Muscle of leg (tissue), 11 donors: ENCODE measurements around the gene PANX2. TPM values are rescaled to one million over a fixed set of nuclear protein-coding genes. Genes with fewer than 3 reads are reported as not detected.

Source experiments
- DNase-seq: peaks from one replicate; pipeline ENCODE4 v3.0.0; 2013
- H3K27ac ChIP-seq: one replicate; pipeline ENCODE4 v1.5.1; 2013; ENCODE audit warnings: mild to moderate bottlenecking, low read length, control low read depth
- H3K27me3 ChIP-seq: one replicate; pipeline ENCODE4 v1.6.1; 2013; ENCODE audit warnings: low read length; ENCODE audit not compliant: control insufficient read depth, insufficient read depth
- H3K36me3 ChIP-seq: one replicate; pipeline ENCODE4 v1.6.1; 2013; ENCODE audit warnings: low read length; ENCODE audit not compliant: control insufficient read depth, insufficient read depth
- H3K4me1 ChIP-seq: one replicate; pipeline ENCODE4 v1.6.1; 2013; ENCODE audit warnings: low read length; ENCODE audit not compliant: control insufficient read depth, insufficient read depth
- H3K4me3 ChIP-seq: one replicate; pipeline ENCODE4 v1.5.1; 2013; ENCODE audit warnings: low read length, control low read depth
- H3K9me3 ChIP-seq: replicated peaks from 2 replicates; pipeline ENCODE4 v1.6.1; 2013; ENCODE audit warnings: low read depth, low read length; ENCODE audit not compliant: control insufficient read depth
- WGBS: methylation state at CpG from one replicate; pipeline ENCODE4 v1.1.5; 2013; ENCODE audit warnings: missing lambda C conversion rate; ENCODE audit not compliant: insufficient coverage; 5-methylcytosine and 5-hydroxymethylcytosine counted together
- polyA plus RNA-seq, 8 donors: library from polyadenylated mRNA; unstranded; fragments of 120-200 nt; gene quantifications; one replicate each; pipeline versions ENCODE4 v1.2.1 to v1.2.3, GENCODE V29; 2013; ENCODE audit warnings: inconsistent platforms in 1 of 8, low replicate concordance in 1 of 8; ENCODE audit not compliant: insufficient read length in 8 of 8, insufficient read depth in 1 of 8
- total RNA-seq: library from RNA; stranded (reverse); fragments of 120-200 nt; gene quantifications from one replicate; pipeline ENCODE4 v1.2.4, GENCODE V29; 2013

The PANX2 gene
- total and polyA plus RNA-seq, 9 donors, result 0.04 to 0.19 (median 0.15) TPM

DNA sequence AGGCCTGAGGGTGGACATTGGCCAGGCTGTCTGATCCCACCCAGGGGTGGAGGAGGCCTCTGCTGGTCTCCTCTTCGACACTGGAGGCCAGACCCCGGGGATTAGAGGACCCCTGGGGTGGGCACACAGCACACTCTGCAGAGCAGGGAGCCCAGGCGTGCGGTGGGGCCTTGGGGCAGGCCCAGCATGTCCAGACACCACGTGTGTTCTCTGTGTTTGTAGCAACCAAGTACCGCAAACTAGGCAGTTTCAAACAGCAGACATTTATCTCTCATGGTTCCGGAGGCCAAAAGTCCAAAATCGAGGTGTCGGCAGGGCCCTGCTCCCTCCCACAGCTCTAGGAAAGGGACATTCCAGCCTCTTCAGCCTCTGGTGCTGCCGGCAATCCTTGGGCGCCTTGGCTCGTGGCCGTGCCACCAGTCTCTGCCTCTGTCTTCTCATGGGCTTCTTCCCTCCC lies 1.5 kb downstream of the PANX2 start:
- Histone ChIP-seq H3K27ac (no peak overlapping the region), H3K4me1 (no peaks in the 10 kb centered on the region), H3K9me3 (no peaks in the 10 kb centered on the region), H3K4me3 (no peak overlapping the region), H3K36me3 (no peaks in the 10 kb centered on the region), H3K27me3 (peaks cover 55% of the 10 kb centered on the region)
- DNase-seq, result no peak
- WGBS, result 67% methylated on average over 11 of the region's 13 CpGs

DNA sequence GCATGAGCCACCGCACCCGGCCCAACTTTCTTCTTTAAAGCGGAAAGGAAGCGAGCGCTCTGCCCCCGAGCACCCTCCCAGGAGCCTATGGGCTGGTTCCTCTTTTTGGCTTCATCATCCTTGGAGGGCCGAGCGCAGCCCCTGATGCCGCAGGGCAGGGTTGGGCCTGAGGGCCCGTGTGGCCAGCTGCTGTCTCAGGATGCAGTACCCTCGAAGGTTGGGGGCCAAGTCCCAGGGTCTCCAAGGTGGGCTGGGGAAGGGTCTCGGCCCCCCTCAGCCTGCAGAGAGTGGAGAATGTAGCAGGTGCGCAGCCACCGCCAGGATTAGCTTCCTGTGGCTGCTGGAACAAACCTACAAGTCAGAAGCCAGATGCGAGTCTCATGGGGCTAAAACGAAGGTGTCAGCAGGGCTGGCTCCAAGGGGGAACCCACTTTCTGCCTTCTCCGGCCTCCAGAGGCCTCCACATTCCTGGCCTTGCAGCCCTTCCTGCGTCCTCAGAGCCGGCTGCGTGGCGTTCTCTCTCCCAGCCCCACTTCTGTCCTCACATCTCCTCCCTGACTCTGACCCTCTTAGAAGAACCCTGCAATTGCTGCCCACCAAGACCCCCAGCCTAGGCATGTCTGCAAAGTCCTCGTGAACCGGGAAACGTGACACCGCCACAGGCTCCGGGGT lies 2.9 kb downstream of the PANX2 start:
- DNase-seq, result no peak
- no peaks in the 10 kb centered on the region for H3K9me3 ChIP-seq
- H3K27ac ChIP-seq, result no peak overlapping the region
- H3K36me3 ChIP-seq, result no peaks in the 10 kb centered on the region
- WGBS, result 66% methylated on average over 26 of the region's 26 CpGs
- peaks cover 56% of the 10 kb centered on the region for H3K27me3 ChIP-seq
- no peaks in the 10 kb centered on the region for H3K4me1 ChIP-seq
- H3K4me3 ChIP-seq, result no peak overlapping the region

DNA sequence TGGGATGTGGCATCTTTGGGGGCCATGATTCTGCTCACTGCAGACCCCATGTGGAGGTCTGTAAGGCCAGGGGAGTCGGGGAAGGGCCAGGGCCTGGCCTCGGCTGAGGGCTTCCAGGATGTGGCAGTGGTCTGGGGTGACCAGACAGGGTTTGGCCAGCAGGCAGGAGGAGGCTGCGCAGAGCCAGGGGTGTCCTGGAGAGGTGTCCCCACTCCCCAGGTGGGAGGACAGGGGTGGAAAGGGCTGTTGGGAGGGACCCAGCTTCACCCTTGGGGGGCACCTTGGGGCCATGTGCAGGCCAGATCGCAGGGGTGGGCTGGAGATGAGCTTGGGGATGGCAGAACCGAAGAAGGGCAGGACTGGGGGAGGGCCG lies 3.4 kb downstream of the PANX2 start:
- H3K9me3 ChIP-seq, result no peaks in the 10 kb centered on the region
- H3K27me3 ChIP-seq, result peaks cover 58% of the 10 kb centered on the region
- no peaks in the 10 kb centered on the region for H3K4me1 ChIP-seq
- WGBS, result 82% methylated on average over 6 of the region's 6 CpGs
- H3K27ac ChIP-seq, result no peak overlapping the region
- no peak for DNase-seq
- no peak overlapping the region for H3K4me3 ChIP-seq
- no peaks in the 10 kb centered on the region for H3K36me3 ChIP-seq

DNA sequence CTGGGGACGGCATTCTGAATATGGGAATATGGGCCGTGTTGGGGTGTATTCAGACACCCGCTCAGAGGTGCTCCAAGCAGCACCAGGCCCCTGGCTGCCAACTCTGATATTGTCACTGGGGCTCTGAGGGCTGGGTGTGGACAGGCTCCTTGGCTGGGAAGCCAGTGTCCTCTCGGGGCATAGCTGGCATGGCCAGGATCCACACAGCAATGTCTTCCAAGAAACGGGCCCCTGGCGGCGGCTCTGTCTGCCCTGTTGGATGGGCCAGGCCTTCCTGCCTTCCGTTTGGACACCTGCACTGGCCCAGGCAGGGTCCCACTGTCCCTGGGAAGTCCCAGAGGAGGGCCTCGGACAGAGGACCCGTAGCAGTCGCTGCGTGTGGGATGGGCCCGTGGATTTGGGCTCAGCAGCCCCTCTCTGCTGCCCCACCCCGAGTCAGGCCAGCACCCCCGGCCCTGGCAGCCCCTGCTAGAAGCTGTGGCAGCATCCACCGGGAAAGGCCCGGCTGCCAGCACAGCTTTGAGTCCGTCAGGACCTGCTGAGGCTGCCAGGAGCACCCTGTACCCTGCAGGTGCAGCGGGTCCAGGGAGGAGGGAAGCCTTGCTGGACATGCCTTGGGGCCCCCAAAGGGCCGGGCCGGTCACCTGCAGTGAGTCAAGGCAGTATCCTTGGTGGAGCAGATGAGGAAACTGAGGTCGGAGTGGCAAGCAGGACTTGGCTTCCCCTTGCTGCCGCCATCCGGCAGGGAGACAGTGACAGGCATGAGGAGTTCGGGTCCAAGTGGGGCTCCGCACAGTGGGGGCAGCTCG lies 4.1 kb downstream of the PANX2 start:
- DNase-seq, result no peak

DNA sequence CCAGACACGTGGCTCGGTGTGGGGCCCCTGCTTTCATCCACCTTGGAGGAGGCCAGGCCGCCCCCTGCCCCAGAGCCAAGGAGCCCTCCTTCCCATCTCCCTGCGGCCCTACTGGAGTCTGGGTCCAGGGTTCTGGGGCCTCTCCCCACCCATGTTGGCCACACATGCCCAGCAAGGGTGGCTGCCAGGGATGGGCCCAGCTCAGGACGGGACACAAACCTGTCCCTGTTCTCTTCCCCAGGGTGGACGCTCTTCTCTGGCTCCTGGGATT lies 4.6 kb downstream of the PANX2 start:
- H3K36me3 ChIP-seq, result no peaks in the 10 kb centered on the region
- H3K9me3 ChIP-seq, result no peaks in the 10 kb centered on the region
- H3K27me3 ChIP-seq, result peaks cover 48% of the 10 kb centered on the region
- no peak overlapping the region for H3K4me3 ChIP-seq
- DNase-seq, result no peak
- no peak overlapping the region for H3K27ac ChIP-seq
- WGBS, result 33% methylated on average over 2 of the region's 6 CpGs
- H3K4me1 ChIP-seq, result no peaks in the 10 kb centered on the region

More for the DNA sequence above, 4.1 kb downstream of the PANX2 start:
- H3K9me3 ChIP-seq, result no peaks in the 10 kb centered on the region
- 85% methylated on average over 27 of the region's 27 CpGs for WGBS
- H3K4me3 ChIP-seq, result no peak overlapping the region
- no peak overlapping the region for H3K27ac ChIP-seq
- no peaks in the 10 kb centered on the region for H3K36me3 ChIP-seq
- H3K4me1 ChIP-seq, result no peaks in the 10 kb centered on the region
- H3K27me3 ChIP-seq, result peaks cover 51% of the 10 kb centered on the region

DNA sequence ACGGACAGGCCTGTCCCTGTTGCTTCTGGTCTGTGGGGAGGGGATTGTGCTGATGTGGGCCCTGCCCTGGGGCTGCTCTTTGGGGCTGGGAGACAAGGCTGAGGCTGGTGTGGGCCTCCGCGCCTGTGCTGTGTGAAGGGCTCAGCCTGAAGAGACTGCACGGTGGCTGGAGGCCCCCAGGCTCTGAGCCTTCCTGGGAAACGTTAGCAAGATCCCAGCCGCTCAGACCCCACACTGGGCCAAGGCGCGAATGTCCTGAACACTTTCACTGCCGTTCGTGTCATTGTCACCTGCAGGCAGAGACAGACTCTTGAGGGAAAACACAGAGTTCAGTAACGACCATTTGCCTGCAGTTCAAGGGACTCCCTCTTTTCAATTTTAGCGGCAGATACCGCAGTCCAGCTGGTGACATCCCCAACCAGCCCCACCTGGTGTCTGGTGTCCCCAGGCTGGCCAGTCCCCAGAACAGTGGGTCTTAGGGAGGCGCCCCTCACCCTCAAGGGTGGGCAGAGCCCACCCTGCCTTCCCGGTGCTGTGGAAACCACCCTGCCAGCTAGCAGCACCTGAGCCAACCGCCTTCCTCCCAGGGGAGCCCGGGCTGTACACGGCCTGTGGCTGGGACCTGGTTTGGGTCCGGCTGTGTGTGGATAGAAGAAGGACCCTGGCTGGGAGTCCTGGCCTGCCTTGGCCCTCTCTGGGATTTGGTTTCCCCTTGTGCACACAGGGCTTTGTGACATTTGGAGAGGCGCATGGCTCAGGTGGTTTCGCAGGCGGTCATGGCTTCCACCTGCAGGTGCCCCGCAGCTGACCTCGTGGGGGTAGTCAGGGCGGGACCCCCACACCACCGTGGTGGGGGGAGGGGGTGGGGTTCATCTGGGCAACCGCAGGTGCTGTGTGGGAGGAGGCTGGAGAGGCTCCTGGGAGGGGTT lies 5.7 kb downstream of the PANX2 start:
- no peaks in the 10 kb centered on the region for H3K4me1 ChIP-seq
- H3K27ac ChIP-seq, result no peak overlapping the region
- no peaks in the 10 kb centered on the region for H3K36me3 ChIP-seq
- H3K27me3 ChIP-seq, result peaks cover 41% of the 10 kb centered on the region
- no peaks in the 10 kb centered on the region for H3K9me3 ChIP-seq
- DNase-seq, result no peak
- WGBS, result 67% methylated on average over 22 of the region's 27 CpGs
- H3K4me3 ChIP-seq, result no peak overlapping the region

DNA sequence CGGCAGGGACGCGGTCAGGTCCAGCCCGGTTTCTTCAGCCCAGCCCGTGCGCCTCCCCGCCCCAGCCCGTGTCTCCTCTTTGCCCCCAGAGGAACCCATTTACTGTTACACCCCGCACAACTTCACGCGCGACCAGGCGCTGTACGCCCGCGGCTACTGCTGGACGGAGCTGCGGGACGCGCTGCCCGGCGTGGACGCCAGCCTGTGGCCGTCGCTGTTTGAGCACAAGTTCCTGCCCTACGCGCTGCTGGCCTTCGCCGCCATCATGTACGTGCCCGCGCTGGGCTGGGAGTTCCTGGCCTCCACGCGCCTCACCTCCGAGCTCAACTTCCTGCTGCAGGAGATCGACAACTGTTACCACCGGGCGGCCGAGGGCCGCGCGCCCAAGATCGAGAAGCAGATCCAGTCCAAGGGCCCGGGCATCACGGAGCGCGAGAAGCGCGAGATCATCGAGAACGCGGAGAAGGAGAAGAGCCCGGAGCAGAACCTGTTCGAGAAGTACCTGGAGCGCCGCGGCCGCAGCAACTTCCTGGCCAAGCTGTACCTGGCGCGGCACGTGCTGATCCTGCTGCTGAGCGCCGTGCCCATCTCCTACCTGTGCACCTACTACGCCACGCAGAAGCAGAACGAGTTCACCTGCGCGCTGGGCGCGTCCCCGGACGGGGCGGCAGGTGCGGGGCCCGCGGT lies 6.5 kb downstream of the PANX2 start:
- DNase-seq, result no peak
- Histone ChIP-seq H3K4me3 (no peak overlapping the region), H3K4me1 (no peaks in the 10 kb centered on the region), H3K9me3 (no peaks in the 10 kb centered on the region), H3K27ac (no peak overlapping the region), H3K27me3 (peaks cover 33% of the 10 kb centered on the region), H3K36me3 (no peaks in the 10 kb centered on the region)
- 92% methylated on average over 75 of the region's 76 CpGs for WGBS

DNA sequence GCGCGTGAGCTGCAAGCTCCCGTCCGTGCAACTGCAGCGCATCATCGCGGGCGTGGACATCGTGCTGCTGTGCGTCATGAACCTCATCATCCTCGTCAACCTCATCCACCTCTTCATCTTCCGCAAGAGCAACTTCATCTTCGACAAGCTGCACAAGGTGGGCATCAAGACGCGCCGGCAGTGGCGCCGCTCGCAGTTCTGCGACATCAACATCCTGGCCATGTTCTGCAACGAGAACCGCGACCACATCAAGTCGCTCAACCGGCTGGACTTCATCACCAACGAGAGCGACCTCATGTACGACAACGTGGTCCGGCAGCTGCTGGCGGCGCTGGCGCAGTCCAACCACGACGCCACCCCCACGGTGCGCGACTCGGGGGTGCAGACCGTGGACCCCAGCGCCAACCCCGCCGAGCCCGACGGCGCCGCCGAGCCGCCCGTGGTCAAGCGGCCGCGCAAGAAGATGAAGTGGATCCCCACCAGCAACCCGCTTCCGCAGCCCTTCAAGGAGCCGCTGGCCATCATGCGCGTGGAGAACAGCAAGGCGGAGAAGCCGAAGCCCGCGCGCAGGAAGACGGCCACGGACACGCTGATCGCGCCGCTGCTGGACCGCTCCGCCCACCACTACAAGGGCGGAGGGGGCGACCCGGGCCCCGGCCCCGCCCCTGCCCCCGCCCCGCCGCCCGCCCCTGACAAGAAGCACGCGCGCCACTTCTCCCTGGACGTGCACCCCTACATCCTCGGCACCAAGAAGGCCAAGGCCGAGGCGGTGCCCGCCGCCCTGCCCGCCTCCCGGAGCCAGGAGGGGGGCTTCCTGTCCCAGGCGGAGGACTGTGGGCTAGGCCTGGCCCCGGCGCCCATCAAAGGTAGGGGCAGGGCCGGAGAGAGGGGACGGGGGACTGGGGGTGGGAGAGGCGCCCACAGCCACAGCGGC lies 7.3 kb downstream of the PANX2 start:
- Histone ChIP-seq H3K27me3 (peaks cover 28% of the 10 kb centered on the region), H3K36me3 (no peaks in the 10 kb centered on the region), H3K4me1 (no peaks in the 10 kb centered on the region), H3K27ac (no peak overlapping the region), H3K9me3 (no peaks in the 10 kb centered on the region), H3K4me3 (no peak overlapping the region)
- no peak for DNase-seq
- 51% methylated on average over 70 of the region's 98 CpGs for WGBS

DNA sequence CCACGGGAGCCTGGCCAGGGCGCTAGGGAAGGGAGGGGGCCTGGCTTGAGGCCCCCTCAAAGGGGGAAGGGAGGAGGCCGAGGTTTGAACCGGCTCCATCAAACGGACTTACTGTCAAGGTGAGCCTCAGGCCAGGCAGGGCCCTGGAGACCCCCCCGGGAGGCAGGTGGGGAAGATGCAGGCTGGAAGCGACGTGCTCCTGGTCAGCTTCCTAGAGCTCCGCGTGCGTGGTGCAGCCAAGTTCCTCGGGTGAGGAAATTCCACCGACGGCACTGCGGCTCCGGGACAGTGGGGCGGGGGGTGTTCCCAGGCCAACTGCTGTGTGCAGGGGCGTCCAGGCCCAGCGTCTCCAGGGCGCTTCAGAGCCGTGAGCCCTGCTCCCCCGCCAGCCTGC lies 7.9 kb downstream of the PANX2 start:
- no peaks in the 10 kb centered on the region for H3K36me3 ChIP-seq
- H3K27me3 ChIP-seq, result peaks cover 27% of the 10 kb centered on the region
- no peak for DNase-seq
- WGBS, result 17% methylated on average over 22 of the region's 22 CpGs
- no peak overlapping the region for H3K4me3 ChIP-seq
- no peak overlapping the region for H3K27ac ChIP-seq
- no peaks in the 10 kb centered on the region for H3K4me1 ChIP-seq
- no peaks in the 10 kb centered on the region for H3K9me3 ChIP-seq
